Measurements from ENCODE around the gene MICU1. TPM values are rescaled to one million over a fixed set of nuclear protein-coding genes. Genes with fewer than 3 reads are reported as not detected.

MICU1 gene
- total RNA-seq, 4 donors from 2014 or later, result 21.9 to 36.2 (median 31.7) TPM

DNA sequence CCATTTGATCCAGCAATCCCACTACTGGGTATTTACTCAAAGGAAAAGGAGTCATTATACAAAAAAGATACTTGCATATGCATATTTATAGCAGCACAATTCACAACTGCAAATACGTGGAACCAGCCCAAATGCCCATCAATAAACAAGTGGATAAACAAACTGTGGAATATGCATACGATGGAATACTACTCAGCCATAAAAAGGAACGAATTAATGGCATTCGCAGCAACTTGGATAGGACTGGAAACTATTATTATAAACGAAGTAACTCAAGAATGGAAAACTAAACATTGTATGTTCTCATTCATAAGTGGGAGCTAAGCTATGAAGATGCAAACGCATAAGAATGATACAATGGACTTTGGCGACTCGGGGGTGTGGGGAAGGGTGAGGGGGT, 108.6 kb downstream of the MICU1 start:
- no peak for ATAC-seq (ENCODE audit: low FRiP score)
- DNase-seq (ENCODE audit: low spot score), result no peak
- TF ChIP-seq, protein P1, sequence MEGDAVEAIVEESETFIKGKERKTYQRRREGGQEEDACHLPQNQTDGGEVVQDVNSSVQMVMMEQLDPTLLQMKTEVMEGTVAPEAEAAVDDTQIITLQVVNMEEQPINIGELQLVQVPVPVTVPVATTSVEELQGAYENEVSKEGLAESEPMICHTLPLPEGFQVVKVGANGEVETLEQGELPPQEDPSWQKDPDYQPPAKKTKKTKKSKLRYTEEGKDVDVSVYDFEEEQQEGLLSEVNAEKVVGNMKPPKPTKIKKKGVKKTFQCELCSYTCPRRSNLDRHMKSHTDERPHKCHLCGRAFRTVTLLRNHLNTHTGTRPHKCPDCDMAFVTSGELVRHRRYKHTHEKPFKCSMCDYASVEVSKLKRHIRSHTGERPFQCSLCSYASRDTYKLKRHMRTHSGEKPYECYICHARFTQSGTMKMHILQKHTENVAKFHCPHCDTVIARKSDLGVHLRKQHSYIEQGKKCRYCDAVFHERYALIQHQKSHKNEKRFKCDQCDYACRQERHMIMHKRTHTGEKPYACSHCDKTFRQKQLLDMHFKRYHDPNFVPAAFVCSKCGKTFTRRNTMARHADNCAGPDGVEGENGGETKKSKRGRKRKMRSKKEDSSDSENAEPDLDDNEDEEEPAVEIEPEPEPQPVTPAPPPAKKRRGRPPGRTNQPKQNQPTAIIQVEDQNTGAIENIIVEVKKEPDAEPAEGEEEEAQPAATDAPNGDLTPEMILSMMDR (IDR thresholded peaks at IDR 0.05), result no peak

DNA sequence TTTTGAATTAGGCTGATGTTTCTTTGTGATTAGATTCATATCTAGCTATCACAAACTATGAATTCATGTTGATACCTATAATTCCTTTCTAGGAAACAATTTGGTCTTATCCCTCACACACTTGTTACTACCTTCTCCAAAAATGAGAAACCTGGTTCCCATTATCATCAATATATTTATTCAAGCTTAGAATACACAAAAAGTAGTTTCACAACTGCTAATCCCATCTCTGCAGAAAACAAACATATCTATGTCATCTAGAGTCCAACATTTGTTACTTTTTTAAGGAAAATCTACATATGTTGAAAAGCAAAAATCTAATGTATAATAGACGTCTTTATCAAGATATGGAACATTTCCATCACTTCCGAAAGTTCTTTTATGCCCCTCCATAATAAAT, 110.4 kb downstream of the MICU1 start:
- TF ChIP-seq, protein P1 (IDR thresholded peaks at IDR 0.05), result no peak
- no peak for ATAC-seq (ENCODE audit: low FRiP score)
- DNase-seq (ENCODE audit: low spot score), result no peak

DNA sequence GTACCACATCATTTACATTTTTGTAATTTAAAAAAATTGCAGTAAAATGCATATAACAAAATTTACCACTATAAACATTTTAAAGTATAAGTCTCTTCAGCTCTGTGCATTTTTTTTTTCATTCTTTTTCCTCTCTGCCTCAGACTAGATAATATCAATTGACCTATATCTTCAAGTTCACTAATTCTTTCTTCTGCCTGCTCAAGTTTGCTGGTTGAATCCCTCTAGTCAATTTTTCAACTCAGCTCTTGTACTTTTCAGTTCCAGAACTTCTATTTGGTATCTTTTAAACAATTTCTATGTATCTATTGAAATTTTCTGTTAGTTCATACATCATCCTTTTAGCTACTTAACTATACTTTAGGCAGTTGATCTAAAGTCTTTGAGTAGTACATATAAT, 112.0 kb downstream of the MICU1 start:
- ATAC-seq (ENCODE audit: low FRiP score) (no peak), DNase-seq (ENCODE audit: low spot score) (no peak)
- TF ChIP-seq, protein P1 (IDR thresholded peaks at IDR 0.05), result no peak

DNA sequence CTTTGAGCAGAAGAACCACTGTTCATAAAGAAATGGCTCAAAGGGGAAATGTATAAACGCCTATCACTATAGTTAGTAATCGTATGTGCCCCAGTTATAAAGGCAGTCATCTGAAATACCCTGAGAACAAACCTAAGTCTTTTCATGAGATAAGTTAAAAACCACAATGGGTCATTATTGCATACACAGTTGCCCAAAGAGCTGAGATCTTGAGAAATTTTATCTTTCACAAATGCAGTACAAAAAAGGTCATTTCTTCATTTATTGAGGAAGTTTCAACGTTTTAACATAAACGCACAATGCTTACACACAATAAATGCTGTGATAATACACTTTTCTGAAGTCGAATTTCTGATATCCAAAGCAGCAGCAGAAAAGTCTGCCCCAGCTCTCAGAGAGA, 114.4 kb downstream of the MICU1 start:
- DNase-seq (ENCODE audit: low spot score) (no peak), ATAC-seq (ENCODE audit: low FRiP score) (no peak)
- TF ChIP-seq, protein P1 (IDR thresholded peaks at IDR 0.05), result no peak

DNA sequence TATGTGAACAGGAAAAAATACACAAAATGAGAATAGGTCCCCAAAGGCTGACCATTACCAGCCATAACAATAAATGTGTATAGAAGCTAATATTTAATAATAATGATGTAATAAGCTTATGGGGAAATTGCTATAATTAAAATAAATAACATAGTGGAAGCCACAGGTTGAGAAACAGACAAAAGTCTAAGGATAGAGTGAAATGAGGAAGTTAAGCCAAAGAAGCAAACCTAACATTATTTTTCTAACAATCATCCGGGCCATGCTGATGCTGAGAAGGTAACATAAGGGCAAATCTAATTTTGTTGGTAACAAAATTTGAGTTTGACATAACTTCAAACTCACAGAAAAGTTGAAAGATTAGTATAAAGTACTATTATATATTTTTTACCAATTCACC, 115.9 kb downstream of the MICU1 start:
- no peak for DNase-seq (ENCODE audit: low spot score)
- no peak for ATAC-seq (ENCODE audit: low FRiP score)
- TF ChIP-seq, protein P1 (IDR thresholded peaks at IDR 0.05), result no peak

DNA sequence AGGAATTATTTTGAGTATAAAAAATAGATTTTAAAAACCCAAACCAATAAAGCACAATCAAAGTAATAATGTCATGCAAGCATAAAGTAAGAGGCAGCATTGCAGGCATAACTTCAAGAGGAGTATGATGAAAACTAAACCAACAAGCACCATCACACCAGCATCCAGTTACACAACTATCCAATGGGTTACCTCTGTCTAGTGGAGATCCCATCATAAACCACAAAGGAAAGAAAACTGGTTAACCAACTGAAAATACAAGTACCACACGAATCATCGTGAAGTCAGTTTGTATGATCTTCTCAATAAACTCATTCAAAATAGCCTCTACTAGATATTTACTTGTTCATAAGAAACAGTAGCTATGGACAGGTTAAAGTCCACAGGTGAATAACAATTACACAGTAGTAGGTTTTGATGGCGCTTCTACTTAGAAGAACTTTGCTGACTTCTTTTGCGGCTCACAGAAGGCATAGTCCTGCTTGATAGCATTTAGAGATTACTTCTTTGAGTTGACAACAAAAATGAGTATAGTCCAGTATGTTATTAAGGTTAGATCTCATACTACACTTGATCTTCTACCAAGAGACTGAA, 116.6 kb downstream of the MICU1 start:
- ATAC-seq (ENCODE audit: low FRiP score), result no peak
- TF ChIP-seq, protein P1 (IDR thresholded peaks at IDR 0.05), result no peak

DNA sequence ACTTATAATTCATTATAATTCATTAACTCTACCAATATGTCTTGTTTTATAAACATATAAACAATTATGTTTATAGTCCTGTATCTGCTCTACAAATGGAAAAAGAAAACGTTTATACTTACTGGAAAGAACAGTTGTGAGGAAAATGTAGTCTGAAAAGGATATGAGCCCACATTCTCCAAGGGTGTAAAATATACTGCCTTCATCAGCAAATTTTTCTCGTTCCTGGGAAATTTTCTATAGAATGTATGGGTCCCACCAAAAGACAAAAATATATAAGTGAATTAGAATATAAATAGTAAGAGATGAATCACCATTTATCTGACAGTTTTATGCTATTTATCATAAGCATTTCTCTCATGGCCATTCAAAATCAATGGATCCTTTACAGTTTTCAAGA, 117.8 kb downstream of the MICU1 start:
- DNase-seq (ENCODE audit: low spot score), result no peak
- no peak for ATAC-seq (ENCODE audit: low FRiP score)
- TF ChIP-seq, protein P1 (IDR thresholded peaks at IDR 0.05), result no peak

More for the DNA sequence above, 116.6 kb downstream of the MICU1 start:
- DNase-seq (ENCODE audit: low spot score), result no peak
